DMS53 (cell line): ENCODE data around the gene C17orf58.
"Not testable (repeated sequence)": the region's sequence is repeated elsewhere in the genome, so short reads cannot be mapped to it uniquely, and the experiment has no call there.

Source experiments
- DNase-seq: peaks from one replicate; lab custom pipeline; 2025; lab: John Stamatoyannopoulos, UW

Gene C17orf58

GRCh38 chr17:67999291-67999911, 3.1 kb upstream of the C17orf58 start:
- peak; percentile 75 for DNase-seq

GRCh38 chr17:67998466-67998865, 2.2 kb upstream of the C17orf58 start:
- DNase-seq: no peak

GRCh38 chr17:67995570-67996263, 552 bp downstream of the C17orf58 start:
- peak; percentile 60 for DNase-seq

- DNase-seq: peak; percentile 74
Measured at GRCh38 chr17:67994817-67995569, 1.3 kb downstream of the C17orf58 start.

GRCh38 chr17:67993998-67994361, 2.3 kb downstream of the C17orf58 start:
- peak; percentile 83 for DNase-seq

GRCh38 chr17:67993153-67993997, 2.9 kb downstream of the C17orf58 start:
- peak; percentile 97 for DNase-seq

- DNase-seq: no peak
Measured at GRCh38 chr17:67992548-67993152, 3.6 kb downstream of the C17orf58 start.

- peak; percentile 39 for DNase-seq
Measured at GRCh38 chr17:67990909-67991308, 5.4 kb downstream of the C17orf58 start.

- DNase-seq: no peak
Measured at GRCh38 chr17:67983383-67983688, 12.9 kb downstream of the C17orf58 start.

GRCh38 chr17:67982686-67983382, 13.4 kb downstream of the C17orf58 start:
- DNase-seq: no peak

GRCh38 chr17:67982034-67982640, 14.1 kb downstream of the C17orf58 start:
- DNase-seq: no peak

- not testable (repeated sequence) for DNase-seq
Measured at GRCh38 chr17:67980883-67981282, 15.4 kb downstream of the C17orf58 start.

- DNase-seq: peak; percentile 35
Measured at GRCh38 chr17:67980456-67980855, 15.8 kb downstream of the C17orf58 start.

GRCh38 chr17:67976306-67976705, 20.0 kb downstream of the C17orf58 start:
- DNase-seq: not testable (repeated sequence)

GRCh38 chr17:67974598-67975066, 21.6 kb downstream of the C17orf58 start:
- DNase-seq: no peak

GRCh38 chr17:67974185-67974584, 22.1 kb downstream of the C17orf58 start:
- DNase-seq: no peak

- peak; percentile 80 for DNase-seq
Measured at GRCh38 chr17:67970783-67971182, 25.5 kb downstream of the C17orf58 start.

- peak; percentile 87 for DNase-seq
Measured at GRCh38 chr17:67963145-67963572, 33.1 kb downstream of the C17orf58 start.

- DNase-seq: not testable (repeated sequence)
Measured at GRCh38 chr17:67962156-67962555, 34.1 kb downstream of the C17orf58 start.

GRCh38 chr17:67960276-67960675, 36.0 kb downstream of the C17orf58 start:
- DNase-seq: not testable (repeated sequence)

- no peak for DNase-seq
Measured at GRCh38 chr17:67959510-67959909, 36.8 kb downstream of the C17orf58 start.
